ENCODE measurements around the gene ZNF76.
A peak's percentile ranks its signal among the peaks of the same experiment; 100 is the strongest.

Gene ZNF76

GRCh38 chr6:35293681-35294080, 34.1 kb downstream of the ZNF76 start:
- Histone ChIP-seq H3K36me3 (ENCODE audit: low read length) (no peaks in the 10 kb centered on the region), H3K4me3 (ENCODE audit: insufficient read depth, low read length, poor library complexity, severe bottlenecking) (no peak overlapping the region), H4K20me1 (ENCODE audit: low read depth, low read length) (no peaks in the 10 kb centered on the region), H3K27me3 (ENCODE audit: low read length) (no peaks in the 10 kb centered on the region), H3K79me2 (ENCODE audit: insufficient read depth, low read length) (peaks cover 10% of the 10 kb centered on the region), H3K9me2 (replicated peaks; ENCODE audit: insufficient read depth, low read length) (no peaks in the 10 kb centered on the region), H2AFZ (ENCODE audit: low read depth, low read length, severe bottlenecking) (no peak overlapping the region), H3K9me3 (ENCODE audit: insufficient read depth, low read length) (no peaks in the 10 kb centered on the region), H3K9ac (ENCODE audit: low read length) (no peak overlapping the region), H3K27ac (ENCODE audit: low read depth, low read length) (no peak overlapping the region), H3K4me2 (ENCODE audit: low read depth, low read length, poor library complexity, severe bottlenecking) (no peak overlapping the region), H3F3A (ENCODE audit: insufficient read depth) (peaks cover 7% of the 10 kb centered on the region; the same call in 1 of the 2 replicates)
- TF ChIP-seq EZH2phosphoT487 (conservative IDR thresholded peaks at IDR 0.05; ENCODE audit: low read length), result no peak
- no peak for TF ChIP-seq CTCF (IDR thresholded peaks at IDR 0.05; ENCODE audit: insufficient read depth, low read length, poor library complexity, severe bottlenecking)

GRCh38 chr6:35294308-35294945, 34.9 kb downstream of the ZNF76 start:
- no peaks in the 10 kb centered on the region for H3K36me3 ChIP-seq (ENCODE audit: low read length)
- no peaks in the 10 kb centered on the region for H4K20me1 ChIP-seq (ENCODE audit: low read depth, low read length)
- peaks cover 13% of the 10 kb centered on the region; the same call in 1 of the 2 replicates for H3F3A ChIP-seq (ENCODE audit: insufficient read depth)
- no peak overlapping the region for H3K4me2 ChIP-seq (ENCODE audit: low read depth, low read length, poor library complexity, severe bottlenecking)
- peak; percentile 95 for TF ChIP-seq CTCF (IDR thresholded peaks at IDR 0.05; ENCODE audit: insufficient read depth, low read length, poor library complexity, severe bottlenecking)
- no peak for TF ChIP-seq EZH2phosphoT487 (conservative IDR thresholded peaks at IDR 0.05; ENCODE audit: low read length)
- no peak overlapping the region for H3K9ac ChIP-seq (ENCODE audit: low read length)
- no peak overlapping the region for H3K27ac ChIP-seq (ENCODE audit: low read depth, low read length)
- no peaks in the 10 kb centered on the region for H3K27me3 ChIP-seq (ENCODE audit: low read length)
- peaks cover 12% of the 10 kb centered on the region for H3K79me2 ChIP-seq (ENCODE audit: insufficient read depth, low read length)
- no peak overlapping the region for H2AFZ ChIP-seq (ENCODE audit: low read depth, low read length, severe bottlenecking)
- no peaks in the 10 kb centered on the region for H3K9me3 ChIP-seq (ENCODE audit: insufficient read depth, low read length)
- H3K9me2 ChIP-seq (replicated peaks; ENCODE audit: insufficient read depth, low read length), result no peaks in the 10 kb centered on the region
- no peak overlapping the region for H3K4me3 ChIP-seq (ENCODE audit: insufficient read depth, low read length, poor library complexity, severe bottlenecking)

GRCh38 chr6:35295036-35295435, 35.5 kb downstream of the ZNF76 start:
- no peak overlapping the region for H3K9ac ChIP-seq (ENCODE audit: low read length)
- H4K20me1 ChIP-seq (ENCODE audit: low read depth, low read length), result no peaks in the 10 kb centered on the region
- no peaks in the 10 kb centered on the region for H3K36me3 ChIP-seq (ENCODE audit: low read length)
- peaks cover 19% of the 10 kb centered on the region; the same call in 1 of the 2 replicates for H3F3A ChIP-seq (ENCODE audit: insufficient read depth)
- no peaks in the 10 kb centered on the region for H3K9me2 ChIP-seq (replicated peaks; ENCODE audit: insufficient read depth, low read length)
- peaks cover 18% of the 10 kb centered on the region for H3K79me2 ChIP-seq (ENCODE audit: insufficient read depth, low read length)
- no peak overlapping the region for H3K4me2 ChIP-seq (ENCODE audit: low read depth, low read length, poor library complexity, severe bottlenecking)
- H2AFZ ChIP-seq (ENCODE audit: low read depth, low read length, severe bottlenecking), result no peak overlapping the region
- H3K27ac ChIP-seq (ENCODE audit: low read depth, low read length), result no peak overlapping the region
- H3K9me3 ChIP-seq (ENCODE audit: insufficient read depth, low read length), result no peaks in the 10 kb centered on the region
- H3K27me3 ChIP-seq (ENCODE audit: low read length), result no peaks in the 10 kb centered on the region
- TF ChIP-seq CTCF (IDR thresholded peaks at IDR 0.05; ENCODE audit: insufficient read depth, low read length, poor library complexity, severe bottlenecking) (no peak), EZH2phosphoT487 (conservative IDR thresholded peaks at IDR 0.05; ENCODE audit: low read length) (no peak)
- H3K4me3 ChIP-seq (ENCODE audit: insufficient read depth, low read length, poor library complexity, severe bottlenecking), result no peak overlapping the region
